Endothelial cell of umbilical vein (primary cell): ENCODE results near the gene RPL23. TPM values are rescaled to one million over a fixed set of nuclear protein-coding genes. Genes with fewer than 3 reads are reported as not detected.

Experiments
- BruUV-seq: library from RNA; stranded (reverse); fragments of 400-500 nt; replicated peaks from 2 replicates; lab custom pipeline; 2021; lab: Mats Ljungman, UMichigan
- CTCF ChIA-PET: fragments of 300-600, 350-600 bp; sonication (Branson Sonifier 250); formaldehyde crosslinking; loops from one replicate; lab custom pipeline; 2021; ENCODE audit warnings: antibody characterized with exemption, inconsistent platforms; lab: Charles Lee
- POLR2A ChIA-PET: fragments of 300-600, 350-600 bp; sonication (Branson Sonifier 250); formaldehyde crosslinking; loops from one replicate; lab custom pipeline; 2021; ENCODE audit warnings: antibody characterized with exemption, inconsistent platforms; lab: Charles Lee
- DNase-seq: peaks from one replicate; pipeline ENCODE4 v3.0.0-alpha.2; 2011; ENCODE audit warnings: low read depth, low spot score
- FAIRE-seq: peaks from 2 replicates; lab custom pipeline; 2011; peaks lifted over from hg19 to GRCh38; lab: Jason Lieb, UNC
- H2AFZ ChIP-seq: 2 replicates; pipeline ENCODE4 v1.6.0; 2012; ENCODE audit warnings: low read depth, low read length, control low read depth, inconsistent platforms
- H3K27ac ChIP-seq: 2 replicates; pipeline ENCODE4 v1.5.1; 2011; ENCODE audit warnings: low read depth, mild to moderate bottlenecking, control low read depth, low read length, moderate library complexity; ENCODE audit not compliant: insufficient read depth
- H3K27me3 ChIP-seq, 2 experiments: 2 replicates each; pipeline versions ENCODE4 v1.6.0 to v1.6.1; 2011; ENCODE audit warnings: low read length in 2 of 2, mixed read lengths in 1 of 2; ENCODE audit not compliant: control insufficient read depth in 2 of 2, insufficient read depth in 2 of 2
- H3K36me3 ChIP-seq, 2 experiments: 2 replicates in 1 of 2; 3 replicates in 1 of 2; pipeline ENCODE4 v1.5.1; 2011; ENCODE audit warnings: low read length in 2 of 2, mild to moderate bottlenecking in 1 of 2, moderate library complexity in 1 of 2; ENCODE audit not compliant: control insufficient read depth in 2 of 2, insufficient read depth in 2 of 2; ENCODE audit errors: extremely low read depth in 1 of 2
- H3K4me1 ChIP-seq: 3 replicates; pipeline ENCODE4 v1.5.1; 2011; ENCODE audit warnings: mild to moderate bottlenecking, low read length; ENCODE audit not compliant: control insufficient read depth, insufficient read depth; ENCODE audit errors: extremely low read depth
- H3K4me2 ChIP-seq: 2 replicates; pipeline ENCODE4 v1.6.1; 2011; ENCODE audit warnings: low read length, control low read depth, mixed read lengths; ENCODE audit not compliant: insufficient read depth
- H3K4me3 ChIP-seq, 3 experiments: fragments of 200-600 bp in 1 of 3; sonication (generic), shearing (Covaris generic) in 1 of 3; replicated peaks in 1 of 3; 2 replicates each; pipeline ENCODE4 v1.5.1; 2011 to 2016; ENCODE audit warnings: control low read depth in 3 of 3, low read length in 3 of 3, mild to moderate bottlenecking in 2 of 3, inconsistent platforms in 1 of 3, low read depth in 1 of 3, moderate library complexity in 1 of 3; ENCODE audit not compliant: insufficient read depth in 1 of 3
- H3K79me2 ChIP-seq: 2 replicates; pipeline ENCODE4 v1.6.0; 2012; ENCODE audit warnings: low read length, inconsistent platforms; ENCODE audit not compliant: control insufficient read depth, insufficient read depth
- H3K9ac ChIP-seq: replicated peaks from 2 replicates; pipeline ENCODE3; 2011; ENCODE audit warnings: low read length, control low read depth; ENCODE audit not compliant: insufficient read depth; ENCODE audit errors: extremely low read depth
- H3K9me1 ChIP-seq: replicated peaks from 3 replicates; pipeline ENCODE4 v1.6.0; 2011; ENCODE audit warnings: mild to moderate bottlenecking, low read length; ENCODE audit not compliant: control insufficient read depth, insufficient read depth; ENCODE audit errors: extremely low read depth
- H3K9me3 ChIP-seq: replicated peaks from 2 replicates; pipeline ENCODE4 v1.5.1; 2012; ENCODE audit warnings: low read length, inconsistent platforms; ENCODE audit not compliant: control insufficient read depth, insufficient read depth
- H4K20me1 ChIP-seq: replicated peaks from 2 replicates; pipeline ENCODE3; 2011; ENCODE audit warnings: mild to moderate bottlenecking, low read length; ENCODE audit not compliant: control insufficient read depth, insufficient read depth; ENCODE audit errors: extremely low read depth
- CTCF ChIP-seq, 2 donors: IDR thresholded peaks; 1 replicate in 1 of 2; 2 replicates in 1 of 2; pipeline ENCODE4 v1.5.1; 2011; ENCODE audit warnings: low read length in 2 of 2, mild to moderate bottlenecking in 2 of 2, moderate library complexity in 2 of 2, control low read depth in 1 of 2, inconsistent platforms in 1 of 2, low read depth in 1 of 2; ENCODE audit not compliant: insufficient read depth in 1 of 2; ENCODE audit errors: extremely low read depth in 1 of 2
- EZH2 ChIP-seq: IDR thresholded peaks from 2 replicates; pipeline ENCODE4 v1.6.1; 2012; ENCODE audit warnings: borderline replicate concordance, low read depth, mild to moderate bottlenecking, moderate library complexity, low read length, inconsistent platforms; ENCODE audit not compliant: severe bottlenecking
- FOS ChIP-seq: IDR thresholded peaks from 2 replicates; pipeline ENCODE4 v1.6.1; 2011; ENCODE audit warnings: mild to moderate bottlenecking, low read length, moderate library complexity, borderline replicate concordance; ENCODE audit not compliant: insufficient read depth
- GATA2 ChIP-seq: IDR thresholded peaks from 2 replicates; pipeline ENCODE4 v1.7.0; 2011; ENCODE audit warnings: low read depth, mild to moderate bottlenecking, moderate library complexity, mixed read lengths, low read length; ENCODE audit not compliant: insufficient read length, insufficient read depth
- JUN ChIP-seq: IDR thresholded peaks from 2 replicates; pipeline ENCODE4 v1.6.1; 2011; ENCODE audit warnings: borderline replicate concordance, low read depth; ENCODE audit not compliant: insufficient read length, insufficient read depth
- MAX ChIP-seq: IDR thresholded peaks from 2 replicates; pipeline ENCODE4 v1.6.1; 2011; ENCODE audit not compliant: insufficient read depth, insufficient read length
- MYC ChIP-seq: IDR thresholded peaks from one replicate; pipeline ENCODE4 v1.6.1; 2011; ENCODE audit warnings: mild to moderate bottlenecking, low read depth, low read length
- POLR2A ChIP-seq: IDR thresholded peaks from 2 replicates; pipeline ENCODE4 v1.6.1; 2012; ENCODE audit warnings: low read depth, mild to moderate bottlenecking, control low read depth, low read length
- POLR2AphosphoS5 ChIP-seq: IDR thresholded peaks from 2 replicates; pipeline ENCODE4 v1.6.1; 2012; ENCODE audit warnings: low read depth, mild to moderate bottlenecking, control low read depth, low read length, moderate library complexity; ENCODE audit not compliant: insufficient read depth
- dilution Hi-C: fragments of 300-500 bp; cut with MboI; formaldehyde crosslinking; loops from one replicate; pipeline ENCODE4 v1.15.0; 2019; ENCODE audit warnings: low sequenced_read_pairs; ENCODE audit not compliant: extremely low pct_ligation_motif_present
- intact Hi-C: fragments of 100-400 bp; cut with micrococcal nuclease; formaldehyde crosslinking; loops from one replicate; pipeline ENCODE4 v1.10.0; 2022
- polyA plus RNA-seq, 4 experiments: library from polyadenylated mRNA; depleted of rRNA in 3 of 4; stranded (reverse) in 3 of 4; unstranded in 1 of 4; fragments of >200 nt; gene quantifications; 2 replicates each; pipeline versions ENCODE4 v1.2.1 to v1.2.3, GENCODE V29; 2011 to 2012; ENCODE audit warnings: missing spikeins in 1 of 4
- total RNA-seq: library from RNA; stranded (reverse); gene quantifications from 2 replicates; pipeline ENCODE4 v1.2.3, GENCODE V29; 2021

Gene RPL23
- total and polyA plus RNA-seq, 2 donors (not counting 3 experiments of a cell fraction or from before 2014, with no cell fraction given), result 1,292 to 1,847 TPM

GRCh38 chr17:38891441-38891840 is 37.9 kb upstream of the RPL23 start:
- Histone ChIP-seq H3K4me3 (no peak overlapping the region), H3K9me3 (no peaks in the 10 kb centered on the region), H3K36me3 (peaks cover 9 to 48% of the 10 kb centered on the region in 2 experiments), H4K20me1 (no peaks in the 10 kb centered on the region), H3K4me1 (peaks cover 20% of the 10 kb centered on the region), H3K27me3 (no peaks in the 10 kb centered on the region), H3K27ac (no peak overlapping the region), H3K9me1 (no peaks in the 10 kb centered on the region), H3K4me2 (no peak overlapping the region), H2AFZ (no peak overlapping the region), H3K9ac (no peak overlapping the region), H3K79me2 (peaks cover 32% of the 10 kb centered on the region)
- intact Hi-C loops (no loop called here), dilution Hi-C loops (no loop called here)
- ChIA-PET POLR2A (interaction anchor here (0.7 kb wide), 1 partner anchor 48 kb away, joined by 3 read pairs; no protein-coding TSS in a partner anchor), CTCF (interaction anchor here (1.0 to 1.5 kb wide), 3 partner anchors 9 to 91 kb away, joined by 3 read pairs; no protein-coding TSS in a partner anchor)
- no TSS peak for BruUV-seq
- TF ChIP-seq CTCF (IDR thresholded peaks at IDR 0.05; ENCODE audit: extremely low read depth in 1 of 2, insufficient read depth in 1 of 2, low read depth in 1 of 2, low read length in 2 of 2) (no peak), POLR2A (no peak), JUN (no peak), EZH2 (no peak), MAX (no peak), FOS (no peak), POLR2AphosphoS5 (no peak), GATA2 (no peak), MYC (no peak)
- FAIRE-seq (no peak), DNase-seq (no peak)
